HK-2 (cell line): ENCODE data around the gene DMWD.

Source experiments
- DNase-seq: peaks from one replicate; pipeline ENCODE4 v3.0.0-alpha.2; 2018; ENCODE audit not compliant: unreplicated experiment

DMWD gene, protein sequence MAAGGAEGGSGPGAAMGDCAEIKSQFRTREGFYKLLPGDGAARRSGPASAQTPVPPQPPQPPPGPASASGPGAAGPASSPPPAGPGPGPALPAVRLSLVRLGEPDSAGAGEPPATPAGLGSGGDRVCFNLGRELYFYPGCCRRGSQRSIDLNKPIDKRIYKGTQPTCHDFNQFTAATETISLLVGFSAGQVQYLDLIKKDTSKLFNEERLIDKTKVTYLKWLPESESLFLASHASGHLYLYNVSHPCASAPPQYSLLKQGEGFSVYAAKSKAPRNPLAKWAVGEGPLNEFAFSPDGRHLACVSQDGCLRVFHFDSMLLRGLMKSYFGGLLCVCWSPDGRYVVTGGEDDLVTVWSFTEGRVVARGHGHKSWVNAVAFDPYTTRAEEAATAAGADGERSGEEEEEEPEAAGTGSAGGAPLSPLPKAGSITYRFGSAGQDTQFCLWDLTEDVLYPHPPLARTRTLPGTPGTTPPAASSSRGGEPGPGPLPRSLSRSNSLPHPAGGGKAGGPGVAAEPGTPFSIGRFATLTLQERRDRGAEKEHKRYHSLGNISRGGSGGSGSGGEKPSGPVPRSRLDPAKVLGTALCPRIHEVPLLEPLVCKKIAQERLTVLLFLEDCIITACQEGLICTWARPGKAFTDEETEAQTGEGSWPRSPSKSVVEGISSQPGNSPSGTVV

DNA sequence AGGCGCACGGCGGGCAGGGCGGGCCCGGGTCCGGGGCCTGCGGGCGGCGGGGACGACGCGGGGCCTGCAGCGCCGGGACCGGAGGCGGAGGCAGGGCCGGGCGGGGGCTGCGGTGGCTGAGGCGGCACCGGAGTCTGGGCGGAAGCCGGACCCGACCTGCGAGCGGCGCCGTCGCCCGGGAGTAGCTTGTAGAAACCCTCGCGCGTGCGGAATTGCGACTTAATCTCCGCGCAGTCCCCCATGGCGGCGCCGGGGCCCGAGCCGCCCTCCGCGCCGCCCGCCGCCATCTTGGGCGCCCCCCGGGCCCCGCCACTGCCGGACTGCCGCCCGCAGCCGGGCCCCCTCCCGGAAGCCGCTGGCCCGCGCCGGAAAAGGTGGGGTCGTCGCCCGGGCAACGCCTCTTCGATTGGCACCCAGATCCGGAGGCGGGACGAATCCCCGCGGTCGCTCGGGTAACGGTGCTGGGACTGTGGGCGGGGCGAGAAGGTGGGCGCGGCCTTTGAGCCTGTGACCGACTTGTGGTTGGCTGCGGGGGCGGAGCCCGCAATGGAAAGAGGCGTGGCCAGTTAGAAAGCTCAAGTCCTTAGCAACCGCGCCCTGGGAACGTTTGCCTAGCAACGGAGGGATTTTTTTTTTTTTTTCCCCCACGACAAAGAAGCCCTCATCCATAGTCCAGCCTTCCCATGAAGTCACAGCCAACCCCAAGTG, at the start of gene DMWD:
Gene DMWD, minus strand, starts transcription at position 376 of the 708 bp plus-strand sequence. Its CDS starts 89 bp downstream, at position 287.
- peak; percentile 100 for DNase-seq

DNA sequence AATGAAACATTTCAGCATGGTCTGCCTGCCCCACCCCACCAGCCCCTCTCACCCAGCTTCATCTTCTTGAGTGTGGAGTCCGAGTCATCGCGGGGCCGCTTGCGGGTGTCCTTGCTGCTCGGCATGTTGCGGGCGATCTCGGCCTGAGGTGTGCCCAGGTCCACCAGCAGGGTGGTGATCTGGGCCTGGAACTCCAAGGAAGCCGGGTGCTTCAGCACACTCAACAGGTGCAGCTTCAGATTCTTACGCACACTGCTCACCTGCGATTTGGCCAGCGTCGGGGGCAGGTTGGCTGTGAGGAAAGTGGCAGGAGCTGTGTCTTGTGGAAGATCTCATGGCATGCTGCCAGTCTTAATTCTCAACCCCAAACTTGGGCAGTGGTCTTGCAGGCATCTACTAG, 49.6 kb upstream of the DMWD start:
- DNase-seq: no peak

DNA sequence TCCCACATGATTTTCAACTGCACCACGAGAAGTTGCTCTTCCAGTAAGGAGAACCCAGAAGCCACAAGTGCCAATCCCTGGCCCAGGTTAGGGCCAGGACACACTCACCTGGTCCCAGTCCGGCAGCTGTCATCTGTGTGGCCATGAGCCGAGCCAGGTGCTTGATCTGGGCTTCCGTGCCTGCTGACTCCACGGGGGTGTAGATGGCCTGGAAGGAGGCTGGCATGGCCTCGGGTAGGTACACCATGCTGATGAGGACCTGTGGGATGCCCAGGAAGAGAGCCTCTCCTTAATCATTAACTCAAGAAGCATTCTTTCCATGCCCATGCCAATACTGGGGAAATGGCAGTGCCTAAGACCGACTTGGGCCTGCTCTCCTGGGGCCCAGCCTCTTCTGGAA, 42.3 kb upstream of the DMWD start:
- DNase-seq: no peak

DNA sequence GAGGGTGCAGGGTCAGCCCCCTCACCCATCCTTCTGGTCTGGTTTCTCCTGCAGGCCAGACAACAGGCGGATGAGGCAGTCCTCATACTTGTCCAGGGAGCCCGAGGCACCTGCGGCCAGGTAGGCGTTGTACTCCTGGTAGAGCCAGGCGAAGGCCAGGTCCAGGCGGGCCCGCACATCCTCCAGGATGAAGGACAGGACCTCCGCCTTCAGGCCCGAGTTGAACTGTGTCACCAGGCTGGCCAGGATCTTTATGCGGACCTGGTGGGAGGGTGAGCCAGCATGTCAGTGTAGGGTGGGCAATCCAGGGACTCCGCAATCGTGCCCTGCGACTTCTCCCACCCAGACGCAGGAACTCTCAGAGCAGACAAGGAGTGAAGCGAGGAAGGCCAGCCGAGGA, 36.3 kb upstream of the DMWD start:
- DNase-seq: no peak

DNA sequence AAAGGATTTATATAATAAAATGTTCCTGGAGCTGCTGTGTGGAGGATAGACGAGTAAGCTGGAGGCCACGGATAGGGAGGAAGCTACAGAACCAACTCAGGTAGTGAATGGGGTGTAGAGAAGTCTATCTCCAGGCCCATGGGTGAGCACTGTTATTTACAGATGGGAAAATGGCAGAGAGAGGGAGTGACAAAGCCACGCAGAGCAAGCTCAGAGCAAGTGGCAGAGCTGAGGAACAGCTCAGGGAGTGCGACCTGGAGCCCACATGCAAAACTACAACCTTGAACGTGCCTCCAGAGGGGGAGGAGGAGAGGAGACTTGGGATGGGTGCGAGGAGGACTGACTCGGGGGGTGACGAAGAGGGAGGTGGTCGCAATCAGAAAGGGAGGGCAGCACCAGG, 35.9 kb upstream of the DMWD start:
- DNase-seq: no peak

DNA sequence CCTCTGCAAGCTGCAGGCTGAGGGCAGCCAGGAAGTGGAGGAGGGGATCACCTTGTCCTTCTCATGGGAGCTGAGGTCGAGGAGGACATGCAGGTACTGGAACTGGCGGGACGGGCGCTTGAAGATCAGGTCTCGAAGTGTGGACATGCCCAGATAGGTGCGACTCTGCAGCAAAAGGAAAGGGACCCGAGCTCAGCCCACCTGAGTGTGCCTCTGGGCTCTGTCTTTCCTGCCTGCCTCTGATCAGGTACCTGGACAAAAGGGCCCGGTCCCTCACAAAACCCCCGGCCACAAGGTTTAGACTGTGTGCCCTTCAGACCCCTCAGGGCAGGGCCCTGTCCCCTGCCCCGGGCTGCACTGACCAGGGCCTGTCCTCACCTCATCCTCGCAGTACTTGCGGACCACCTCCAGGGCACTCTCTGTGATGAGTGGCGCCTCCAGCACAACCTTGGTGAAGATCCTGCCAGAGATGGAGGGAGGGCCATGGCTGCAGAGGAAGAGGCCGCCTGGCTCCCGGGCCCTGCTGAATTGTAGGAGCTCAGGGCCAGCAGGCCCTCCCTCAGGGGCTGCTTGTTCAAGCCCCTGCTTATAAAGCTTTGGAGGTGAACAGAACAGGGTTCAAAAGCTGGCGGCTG, 34.9 kb upstream of the DMWD start:
- no peak for DNase-seq

DNA sequence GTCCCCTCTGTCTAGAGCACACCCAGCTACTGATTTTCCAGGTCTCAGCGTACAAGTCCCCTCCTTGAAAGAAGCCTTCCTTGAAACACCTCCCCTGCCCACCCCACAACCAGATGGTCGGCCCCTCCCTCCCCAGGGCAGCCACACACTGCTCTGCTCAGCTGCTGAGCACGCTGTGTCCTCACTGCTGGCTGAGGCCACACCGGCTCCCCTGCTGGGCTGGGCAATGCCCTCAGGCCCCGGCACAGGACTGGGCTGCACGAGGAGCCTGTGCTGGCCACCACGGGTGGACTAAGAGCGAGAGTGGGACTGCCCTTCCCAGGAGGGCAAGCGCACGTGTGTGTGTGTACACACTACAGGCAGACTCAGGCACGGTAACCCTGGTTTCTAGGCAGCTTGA, 34.3 kb upstream of the DMWD start:
- no peak for DNase-seq

DNA sequence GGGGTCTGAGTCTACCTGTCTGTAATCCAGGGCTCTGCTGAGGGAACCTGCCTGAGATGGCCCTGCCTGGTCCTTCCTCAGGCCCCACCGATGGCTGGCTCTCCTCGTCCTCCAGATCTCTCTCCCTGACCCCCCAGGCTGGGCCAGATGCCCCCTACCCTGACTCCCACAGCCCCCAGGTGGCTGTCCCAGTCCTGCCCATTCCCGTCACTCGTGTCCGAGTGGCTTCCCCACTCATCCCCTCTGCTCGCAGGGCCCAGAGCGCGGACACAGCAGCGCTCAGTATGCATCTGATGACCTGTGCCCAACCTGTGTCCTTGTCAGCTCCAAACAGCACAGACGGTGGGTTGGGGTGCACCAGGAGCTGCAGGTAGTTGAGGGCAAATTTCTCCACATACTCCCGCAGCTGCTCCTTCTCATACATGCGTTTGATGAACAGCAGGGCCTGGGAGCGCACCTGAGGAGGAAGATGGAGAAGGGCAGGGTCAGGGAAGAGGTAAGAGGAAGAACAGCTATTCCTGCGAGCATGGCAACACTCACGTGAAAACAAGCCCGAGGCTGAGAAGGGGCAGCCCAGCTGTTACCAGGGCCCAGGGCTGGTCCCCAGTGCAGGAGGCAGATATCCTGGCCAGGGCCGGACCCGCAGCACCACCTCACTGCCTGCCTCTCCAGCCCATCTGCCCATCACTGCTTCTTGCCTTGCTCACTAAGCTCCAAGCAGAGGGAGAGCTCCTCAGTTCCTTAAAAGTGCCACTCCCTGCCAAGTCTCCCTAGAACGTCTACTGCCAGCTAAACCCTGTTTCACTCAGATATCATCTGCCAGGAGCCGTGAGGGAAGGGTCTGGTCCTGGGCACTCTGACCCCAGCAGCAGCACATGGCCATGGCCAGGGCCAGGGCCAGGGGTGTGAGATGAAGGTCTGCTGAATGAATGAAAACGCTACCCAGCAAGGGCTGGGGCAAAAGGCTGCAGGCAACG, 33.6 kb upstream of the DMWD start:
- DNase-seq: no peak

DNA sequence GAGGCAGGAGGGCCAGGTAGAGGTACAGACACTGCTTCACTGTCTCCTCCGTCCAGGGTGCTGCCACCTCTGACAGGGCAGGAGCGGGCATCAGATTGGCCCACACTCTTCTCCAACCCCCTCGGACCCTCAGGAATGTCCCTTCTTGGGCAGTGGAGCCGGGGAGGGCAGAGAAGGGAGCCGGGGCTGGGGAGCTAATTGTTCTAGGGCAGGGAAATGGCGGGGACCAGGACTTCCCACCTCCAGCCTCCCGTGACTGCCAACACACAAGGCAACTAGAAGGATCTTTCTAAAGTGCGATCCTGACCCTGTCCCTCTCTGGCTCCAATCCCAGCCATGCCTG, 32.6 kb upstream of the DMWD start:
- DNase-seq: no peak

DNA sequence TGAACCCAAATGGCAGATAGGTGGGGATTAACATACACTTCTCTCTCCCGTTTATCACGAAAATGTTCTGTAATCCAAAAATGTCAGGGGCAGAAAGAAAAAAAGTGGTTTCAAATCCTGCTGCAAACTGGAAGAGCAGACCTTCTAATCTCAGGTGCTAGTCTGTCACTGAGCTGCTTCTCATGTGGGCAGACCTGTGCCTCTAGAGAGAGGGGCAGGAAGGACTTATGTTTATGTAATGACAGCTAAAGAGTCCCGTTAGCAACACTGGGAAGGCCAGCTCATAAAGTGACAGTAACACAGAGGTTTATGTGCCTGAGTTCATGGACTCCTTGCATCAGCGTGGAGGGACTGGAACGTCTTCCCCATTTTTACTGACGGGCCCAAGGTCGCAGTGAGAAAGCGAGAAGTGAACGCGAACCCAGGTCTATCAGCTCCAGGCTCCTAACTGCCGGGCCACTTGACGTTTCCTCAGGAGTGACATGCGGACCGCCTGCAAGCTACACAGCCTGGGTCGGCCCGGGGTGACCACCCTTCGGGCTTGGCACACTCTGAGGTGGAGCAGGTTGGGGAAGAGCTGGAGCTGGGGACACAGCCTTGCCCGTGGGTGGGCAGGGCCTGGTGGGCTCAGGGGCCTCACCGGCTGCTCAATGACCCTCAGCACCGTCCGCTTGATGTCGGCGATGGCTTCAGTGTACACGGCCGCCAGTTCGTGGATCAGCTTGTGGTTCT, 32.1 kb upstream of the DMWD start:
- no peak for DNase-seq

DNA sequence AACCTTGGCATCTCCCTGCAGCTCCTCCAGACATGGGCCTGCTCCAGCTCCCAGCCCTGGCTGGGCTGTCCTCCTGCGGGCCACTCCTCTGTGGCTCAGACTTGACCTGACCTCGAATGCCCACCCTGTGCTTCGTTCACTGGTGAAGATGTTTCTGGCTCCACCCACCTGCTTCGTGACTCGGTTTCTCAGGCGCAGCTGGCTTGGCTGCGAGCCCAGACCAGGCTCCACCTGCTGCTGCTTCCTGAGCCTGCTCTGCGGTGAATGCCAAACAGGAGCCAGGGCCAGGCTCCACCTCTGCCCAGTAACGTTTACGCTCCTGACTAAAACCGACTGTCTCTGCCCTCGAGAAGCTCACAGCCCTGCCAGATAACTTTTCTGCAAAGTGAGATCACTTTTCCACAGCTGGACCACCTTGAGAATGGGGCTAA, 31.4 kb upstream of the DMWD start:
- no peak for DNase-seq

DNA sequence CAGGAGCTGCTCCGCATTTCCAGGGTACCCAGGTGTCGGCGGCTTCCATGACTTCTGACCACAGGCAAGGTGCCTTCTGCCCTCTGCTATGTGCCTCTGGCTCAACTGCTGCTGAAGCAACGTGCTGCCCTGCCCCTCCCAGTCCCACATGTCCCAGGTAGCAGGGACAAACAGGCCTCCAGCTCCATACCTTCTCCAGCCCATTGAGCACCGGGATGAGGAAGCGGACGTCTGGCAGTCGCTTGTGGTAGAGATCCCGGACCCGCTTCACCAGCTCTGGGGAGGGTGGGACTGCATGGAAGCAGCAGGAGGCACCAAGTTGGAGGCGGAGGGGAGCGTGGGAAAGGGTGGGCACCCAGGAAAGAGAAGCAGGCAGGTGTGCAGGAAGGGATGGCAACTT, 30.5 kb upstream of the DMWD start:
- no peak for DNase-seq

DNA sequence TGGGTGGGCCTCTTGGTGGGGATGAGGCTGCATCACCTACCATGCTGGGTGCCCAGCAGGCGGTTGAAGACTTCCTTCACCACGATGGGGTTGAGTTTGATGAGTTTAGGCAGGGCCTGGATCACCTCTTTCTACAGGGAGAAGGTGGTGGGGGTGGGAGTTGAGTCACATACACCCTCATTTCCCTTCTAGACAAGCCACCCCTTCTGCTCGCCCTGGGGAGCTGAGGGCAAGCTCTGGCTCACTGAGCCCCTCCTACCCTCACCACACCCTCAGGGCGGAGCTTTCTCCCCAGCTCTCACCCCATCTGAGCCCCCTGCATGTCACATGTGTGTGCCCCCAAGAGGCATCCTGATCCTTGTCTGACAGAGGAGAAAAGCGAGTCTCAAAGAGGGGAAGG, 30.1 kb upstream of the DMWD start:
- no peak for DNase-seq

DNA sequence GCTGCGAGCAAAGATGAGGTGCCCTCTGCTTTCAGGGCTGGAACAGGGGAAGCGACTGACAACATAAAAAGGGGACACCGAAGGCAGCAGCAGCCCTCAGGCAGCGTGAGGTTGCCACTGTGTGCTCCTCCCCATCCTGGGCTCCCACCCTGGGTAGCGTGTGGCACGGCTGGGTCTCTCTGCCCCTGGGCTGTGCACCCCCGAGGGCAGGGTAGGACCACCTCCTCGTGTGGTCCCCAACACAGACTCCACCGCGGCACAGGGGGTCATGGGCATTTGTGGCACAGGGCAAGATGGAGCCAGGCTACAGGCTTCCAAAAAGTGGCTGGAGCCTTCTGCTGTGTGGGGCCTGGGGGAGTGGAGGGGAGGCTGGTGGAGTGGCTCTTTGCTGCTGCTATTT, 28.9 kb upstream of the DMWD start:
- no peak for DNase-seq

DNA sequence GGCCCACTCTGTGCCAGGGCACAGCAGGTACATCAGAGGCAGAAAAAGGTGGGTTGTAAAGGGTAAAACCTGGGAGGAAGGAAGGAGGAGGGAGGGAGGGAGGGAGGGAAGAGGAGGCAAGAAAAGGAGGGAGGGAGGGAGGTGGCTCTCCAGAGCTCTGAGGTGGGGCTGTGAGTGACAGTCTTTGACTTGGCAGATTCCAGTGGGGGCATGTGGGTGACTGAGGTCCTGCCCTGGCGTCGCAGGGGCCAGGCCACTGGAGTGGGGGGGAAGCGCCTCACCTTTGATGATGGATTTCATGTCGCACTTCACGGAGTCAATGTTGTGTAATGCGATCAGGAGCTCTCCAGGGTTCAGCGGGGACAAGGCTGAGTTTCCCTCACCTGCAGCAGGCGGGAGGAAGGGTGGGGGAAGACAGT, 28.5 kb upstream of the DMWD start:
- DNase-seq: no peak

DNA sequence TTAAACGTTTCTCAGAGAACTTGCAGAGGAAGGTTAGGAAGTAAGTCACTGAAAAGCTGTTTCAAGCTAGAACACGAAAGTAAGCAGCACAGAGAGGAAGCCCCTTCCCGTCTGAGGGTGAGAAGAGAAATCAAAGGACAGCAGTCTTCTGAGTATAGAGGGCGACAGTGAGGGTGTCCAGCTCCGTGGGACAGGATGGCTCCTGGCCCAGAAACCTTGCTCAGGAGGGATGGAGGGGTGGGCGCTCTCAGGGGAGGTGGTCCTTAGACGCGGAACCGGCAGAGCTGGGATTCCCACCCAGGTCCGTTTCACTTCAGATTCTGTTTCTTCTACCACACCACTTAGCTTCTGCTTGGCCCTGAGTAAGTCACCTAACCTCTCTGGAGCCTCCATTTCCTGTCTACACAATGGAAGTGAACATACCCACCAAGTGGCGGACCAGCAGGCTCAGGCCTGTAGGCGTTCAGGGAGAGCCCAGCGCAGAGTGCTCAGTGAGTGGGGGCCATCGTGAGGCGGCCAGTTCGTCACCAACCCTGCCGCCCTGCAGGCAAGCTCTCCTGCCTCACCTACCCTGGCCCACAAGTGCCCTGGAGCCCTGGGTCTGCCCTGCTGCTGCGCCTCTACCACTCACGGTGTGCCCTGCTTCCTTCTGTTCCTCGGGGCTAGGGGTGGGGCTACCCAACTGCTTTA, 27.9 kb upstream of the DMWD start:
- DNase-seq: no peak

DNA sequence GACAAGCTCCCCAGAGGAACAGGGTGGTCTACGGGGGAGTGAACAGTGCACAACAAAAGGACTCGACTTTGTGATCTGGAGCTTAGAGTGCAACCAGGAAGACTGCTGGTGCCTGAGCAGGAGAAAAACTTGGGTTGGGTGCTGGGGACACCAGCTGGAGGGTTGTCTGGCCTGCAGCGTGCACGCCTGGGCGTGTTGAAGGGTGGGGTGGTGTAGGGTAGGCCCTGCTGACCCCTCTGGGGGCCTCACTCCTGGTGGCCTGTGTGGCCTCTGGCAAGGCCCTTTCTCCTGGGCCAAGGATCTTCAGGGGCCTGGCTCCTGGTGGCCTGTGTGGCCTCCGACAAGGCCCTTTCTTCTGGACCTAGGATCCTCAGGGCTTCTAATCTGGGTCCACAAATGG, 27.1 kb upstream of the DMWD start:
- DNase-seq: no peak

DNA sequence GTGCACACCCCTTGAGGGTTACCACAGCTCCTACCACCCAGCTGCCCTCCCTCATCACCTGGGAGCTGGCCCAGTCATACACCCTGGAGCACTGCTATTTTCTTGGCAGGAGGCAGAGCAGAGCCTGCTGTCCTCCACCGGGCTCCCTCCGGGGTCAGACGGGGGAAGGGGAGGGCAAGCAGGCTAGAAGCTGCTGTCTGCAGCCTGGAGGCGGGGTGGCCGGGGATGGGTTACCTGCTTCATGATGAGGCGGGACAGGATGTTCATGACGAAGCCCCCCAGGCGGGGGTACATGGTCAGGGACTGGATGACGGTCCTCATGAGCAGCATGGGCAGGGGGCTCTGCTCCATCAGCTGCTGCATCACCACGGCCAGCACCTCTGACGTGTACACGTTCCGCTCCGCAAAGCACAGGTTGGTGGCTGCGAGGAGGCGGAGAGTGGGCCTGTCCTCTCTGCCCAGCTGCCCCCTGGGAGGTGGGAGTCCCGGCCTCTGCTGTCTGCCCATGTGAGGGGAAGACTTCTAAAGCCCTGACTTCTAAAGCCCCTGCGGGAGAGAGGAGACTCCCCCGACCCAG, 25.2 kb upstream of the DMWD start:
- no peak for DNase-seq

DNA sequence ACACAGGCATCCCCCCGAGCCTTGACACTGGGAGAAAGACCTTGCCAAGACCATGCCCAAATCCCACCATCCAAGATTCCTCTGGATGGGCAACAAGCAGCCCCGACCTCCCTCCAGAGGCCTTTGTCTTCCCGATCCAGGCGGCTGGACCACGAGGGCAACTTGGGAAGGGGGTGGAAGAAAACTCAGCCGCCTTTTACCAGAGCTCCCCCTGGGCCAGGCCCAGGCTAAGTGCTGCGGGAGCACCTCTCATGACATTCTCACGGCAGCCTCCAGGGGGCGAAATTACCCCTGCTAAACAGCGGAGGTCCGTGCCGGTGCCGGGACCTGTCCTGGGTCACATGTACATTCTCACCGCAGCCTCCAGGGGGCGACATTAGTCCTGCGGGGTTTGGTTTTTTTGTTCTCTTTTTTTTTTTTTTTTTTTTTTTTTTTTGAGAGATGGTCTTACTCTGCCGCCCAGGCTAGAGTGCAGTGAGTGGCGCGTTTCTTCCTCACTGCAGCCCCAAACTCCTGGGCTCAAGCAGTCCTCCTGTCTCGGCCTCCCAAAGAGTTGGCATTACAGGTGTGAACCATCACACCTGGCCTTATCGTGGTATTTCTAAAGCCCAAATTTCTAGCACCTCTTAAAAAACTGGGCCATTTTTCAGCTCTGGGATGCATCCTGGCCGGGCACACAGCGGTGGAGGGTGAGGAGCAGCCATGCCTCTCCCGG, 24.5 kb upstream of the DMWD start:
- peak; percentile 96 for DNase-seq
